B cell (primary cell): ENCODE data around the gene TPO. TPM values are rescaled to one million over a fixed set of nuclear protein-coding genes. Genes with fewer than 3 reads are reported as not detected.

Experiments
- ATAC-seq: fragments of 200-7000 bp; cut with Tn5 transposase; one replicate; pipeline ENCODE4 v1.10.0; 2021; ENCODE audit warnings: low read depth, mild to moderate bottlenecking, moderate number of reproducible peaks, moderate library complexity
- CTCF ChIA-PET: fragments of 350-600 bp; sonication (Branson Sonifier 250); formaldehyde crosslinking; loops from one replicate; lab custom pipeline; 2021; ENCODE audit warnings: antibody characterized with exemption, inconsistent platforms; lab: Charles Lee
- POLR2A ChIA-PET: fragments of 350-600 bp; sonication (Branson Sonifier 250); formaldehyde crosslinking; loops from one replicate; lab custom pipeline; 2021; ENCODE audit warnings: antibody characterized with exemption; lab: Charles Lee
- DNase-seq: peaks from one replicate; pipeline ENCODE4 v3.0.0; 2013
- H2AFZ ChIP-seq: 2 replicates; pipeline ENCODE4 v1.6.1; 2012; ENCODE audit warnings: mild to moderate bottlenecking, low read depth, low read length; ENCODE audit not compliant: insufficient read depth, poor library complexity, severe bottlenecking
- H3K27ac ChIP-seq, 2 donors: 1 replicate in 1 of 2; 2 replicates in 1 of 2; pipeline ENCODE4 v1.5.1; 2012 to 2013; ENCODE audit warnings: low read length in 2 of 2, mild to moderate bottlenecking in 2 of 2, moderate library complexity in 1 of 2
- H3K27me3 ChIP-seq, 4 experiments: fragments of 200-600 bp in 1 of 4; sonication (generic) in 1 of 4; replicated peaks in 1 of 4; 1 replicate in 2 of 4; 2 replicates in 2 of 4; pipeline versions ENCODE4 v1.6.1 to v1.7.0; 2013 to 2016; ENCODE audit warnings: low read length in 3 of 4, mild to moderate bottlenecking in 2 of 4, mixed read lengths in 1 of 4, moderate library complexity in 1 of 4; ENCODE audit not compliant: insufficient read depth in 4 of 4, control insufficient read depth in 3 of 4; ENCODE audit errors: control extremely low read depth in 1 of 4
- H3K36me3 ChIP-seq, 2 experiments: replicated peaks in 1 of 2; 1 replicate in 1 of 2; 2 replicates in 1 of 2; pipeline versions ENCODE4 v1.6.1 to v1.7.1; 2013; ENCODE audit warnings: low read length in 1 of 2; ENCODE audit not compliant: insufficient read depth in 2 of 2, control insufficient read depth in 1 of 2; ENCODE audit errors: control extremely low read depth in 1 of 2, extremely low read depth in 1 of 2
- H3K4me1 ChIP-seq, 2 donors: fragments of 200-600 bp in 1 of 2; sonication (generic) in 1 of 2; 1 replicate in 1 of 2; 2 replicates in 1 of 2; pipeline versions ENCODE4 v1.5.1 to v1.6.1; 2013 to 2017; ENCODE audit warnings: low read length in 2 of 2; ENCODE audit not compliant: control insufficient read depth in 2 of 2, insufficient read depth in 2 of 2
- H3K4me2 ChIP-seq: replicated peaks from 2 replicates; pipeline ENCODE3; 2012; ENCODE audit warnings: mild to moderate bottlenecking, low read depth, low read length; ENCODE audit not compliant: poor library complexity, severe bottlenecking
- H3K4me3 ChIP-seq, 5 experiments: fragments of 200-600 bp in 1 of 5; sonication (generic) in 1 of 5; 1 replicate in 3 of 5; 2 replicates in 2 of 5; pipeline versions ENCODE4 v1.5.1 to v1.7.0; 2011 to 2016; ENCODE audit warnings: low read length in 4 of 5, mild to moderate bottlenecking in 4 of 5, low read depth in 2 of 5, control low read depth in 1 of 5, moderate library complexity in 1 of 5; ENCODE audit not compliant: insufficient read depth in 1 of 5; ENCODE audit errors: control extremely low read depth in 1 of 5, extremely low read depth in 1 of 5
- H3K79me2 ChIP-seq: fragments of 200-600 bp; sonication (generic); one replicate; pipeline ENCODE4 v1.6.0; 2016; ENCODE audit warnings: low read length; ENCODE audit not compliant: control insufficient read depth, insufficient read depth
- H3K9ac ChIP-seq: fragments of 200-600 bp; sonication (generic); 2 replicates; pipeline ENCODE4 v1.6.1; 2017; ENCODE audit warnings: mild to moderate bottlenecking, low read length, moderate library complexity
- H3K9me3 ChIP-seq, 3 donors: one replicate each; pipeline versions ENCODE4 v1.6.1 to v1.7.1; 2013; ENCODE audit warnings: low read length in 2 of 3; ENCODE audit not compliant: control insufficient read depth in 2 of 3, insufficient read depth in 1 of 3; ENCODE audit errors: control extremely low read depth in 1 of 3
- H4K20me1 ChIP-seq: 2 replicates; pipeline ENCODE4 v1.6.0; 2012; ENCODE audit warnings: mild to moderate bottlenecking, low read length; ENCODE audit not compliant: insufficient read depth, control insufficient read depth, poor library complexity, severe bottlenecking
- H3K27ac Mint-ChIP-seq: one replicate; pipeline ENCODE4 v1.8.0; 2021; ENCODE audit warnings: mixed read lengths
- H3K27me3 Mint-ChIP-seq: one replicate; pipeline ENCODE4 v1.8.0; 2021; ENCODE audit warnings: mixed read lengths
- H3K4me1 Mint-ChIP-seq: one replicate; pipeline ENCODE4 v1.8.0; 2021; ENCODE audit warnings: mixed read lengths
- H3K4me3 Mint-ChIP-seq: one replicate; pipeline ENCODE4 v1.8.0; 2021; ENCODE audit warnings: mixed read lengths
- H3K9me3 Mint-ChIP-seq: one replicate; pipeline ENCODE4 v1.8.0; 2022; ENCODE audit warnings: mixed read lengths; ENCODE audit not compliant: insufficient read depth
- CTCF ChIP-seq: fragments of 200-600 bp; IDR thresholded peaks from one replicate; pipeline ENCODE4 v1.8.0; 2022; ENCODE audit warnings: antibody characterized with exemption, mild to moderate bottlenecking
- EZH2 ChIP-seq: IDR thresholded peaks from 2 replicates; pipeline ENCODE4 v1.6.1; 2012; ENCODE audit warnings: borderline replicate concordance, low read depth, mild to moderate bottlenecking, moderate library complexity, low read length; ENCODE audit not compliant: insufficient read depth, poor library complexity, severe bottlenecking
- WGBS: methylation state at CpG from one replicate; pipeline ENCODE4 v1.1.5; 2013; ENCODE audit warnings: missing lambda C conversion rate; ENCODE audit not compliant: insufficient coverage; 5-methylcytosine and 5-hydroxymethylcytosine counted together
- intact Hi-C: fragments of 100-400 bp; cut with micrococcal nuclease; formaldehyde crosslinking; loops from one replicate; pipeline ENCODE4 v1.10.0; 2022
- polyA plus RNA-seq: library from polyadenylated mRNA; depleted of rRNA; stranded (reverse); fragments of >200 nt; gene quantifications from 2 replicates; pipeline ENCODE4 v1.2.3, GENCODE V29; 2012
- total RNA-seq, 2 donors: library from RNA; stranded (reverse); fragments of 120-200 nt in 1 of 2; gene quantifications; 1 replicate in 1 of 2; 2 replicates in 1 of 2; pipeline versions ENCODE4 v1.2.3 to v1.2.4, GENCODE V29; 2013 to 2022

The TPO gene
- total and polyA plus RNA-seq, 2 donors (not counting 1 experiment from before 2014, with no cell fraction given) = not detected

GRCh38 chr2:1503471-1504310 lies 90.4 kb downstream of the TPO start:
- WGBS = 84% methylated on average over 34 of the region's 36 CpGs
- Mint-ChIP-seq H3K9me3 (no peaks in the 10 kb centered on the region), H3K4me3 (no peak overlapping the region), H3K27me3 (no peaks in the 10 kb centered on the region), H3K27ac (no peak overlapping the region), H3K4me1 (no peaks in the 10 kb centered on the region)
- intact Hi-C loops = no loop called here
- Histone ChIP-seq H3K79me2 (no peaks in the 10 kb centered on the region), H3K4me1 (no peaks in the 10 kb centered on the region), H3K36me3 (no peaks in the 10 kb centered on the region), H3K27me3 (no peaks in the 10 kb centered on the region), H3K9me3 (peaks cover 0 to 4% (median 0%) of the 10 kb centered on the region in 3 donors), H3K27ac (no peak overlapping the region), H3K9ac (no peak overlapping the region), H4K20me1 (no peaks in the 10 kb centered on the region), H3K4me3 (no peak overlapping the region), H2AFZ (no peak overlapping the region), H3K4me2 (no peak overlapping the region)
- DNase-seq (no peak), ATAC-seq (no peak)
- CTCF ChIA-PET = no interaction called here
- POLR2A ChIA-PET = no interaction called here
- TF ChIP-seq CTCF (no peak), EZH2 (no peak)

GRCh38 chr2:1504311-1504750 lies 91.1 kb downstream of the TPO start:
- DNase-seq (no peak), ATAC-seq (no peak)
- TF ChIP-seq CTCF = no peak
- no peak for TF ChIP-seq EZH2
- no peak overlapping the region for H3K9ac ChIP-seq
- POLR2A ChIA-PET = no interaction called here
- Mint-ChIP-seq H3K4me1 (peaks cover 4% of the 10 kb centered on the region), H3K27me3 (no peaks in the 10 kb centered on the region), H3K27ac (no peak overlapping the region), H3K4me3 (no peak overlapping the region), H3K9me3 (no peaks in the 10 kb centered on the region)
- no peak overlapping the region for H3K4me2 ChIP-seq
- H3K9me3 ChIP-seq = peaks cover 0 to 4% (median 0%) of the 10 kb centered on the region in 3 donors
- H3K79me2 ChIP-seq = no peaks in the 10 kb centered on the region
- H3K27me3 ChIP-seq = no peaks in the 10 kb centered on the region
- no peaks in the 10 kb centered on the region for H4K20me1 ChIP-seq
- H2AFZ ChIP-seq = no peak overlapping the region
- no peaks in the 10 kb centered on the region for H3K36me3 ChIP-seq
- H3K4me3 ChIP-seq = no peak overlapping the region
- intact Hi-C loops = no loop called here
- CTCF ChIA-PET = interaction anchor here (0.7 kb wide), 1 partner anchor 42 kb away, joined by 3 read pairs; no protein-coding TSS in a partner anchor
- H3K27ac ChIP-seq = no peak overlapping the region
- WGBS = 94% methylated on average over 8 of the region's 10 CpGs
- H3K4me1 ChIP-seq = peaks cover 3% of the 10 kb centered on the region in 2 donors
